HL-60/S4 (cell line): ENCODE data around the gene TLE3.
"Not testable (repeated sequence)": the region's sequence is repeated elsewhere in the genome, so short reads cannot be mapped to it uniquely, and the experiment has no call there.

Experiments
- in situ Hi-C: fragments of 300-500 bp; cut with MboI; formaldehyde crosslinking; loops from 2 replicates; pipeline ENCODE4 v1.14.3; 2022; ENCODE audit warnings: low sequenced_read_pairs

The TLE3 gene

DNA sequence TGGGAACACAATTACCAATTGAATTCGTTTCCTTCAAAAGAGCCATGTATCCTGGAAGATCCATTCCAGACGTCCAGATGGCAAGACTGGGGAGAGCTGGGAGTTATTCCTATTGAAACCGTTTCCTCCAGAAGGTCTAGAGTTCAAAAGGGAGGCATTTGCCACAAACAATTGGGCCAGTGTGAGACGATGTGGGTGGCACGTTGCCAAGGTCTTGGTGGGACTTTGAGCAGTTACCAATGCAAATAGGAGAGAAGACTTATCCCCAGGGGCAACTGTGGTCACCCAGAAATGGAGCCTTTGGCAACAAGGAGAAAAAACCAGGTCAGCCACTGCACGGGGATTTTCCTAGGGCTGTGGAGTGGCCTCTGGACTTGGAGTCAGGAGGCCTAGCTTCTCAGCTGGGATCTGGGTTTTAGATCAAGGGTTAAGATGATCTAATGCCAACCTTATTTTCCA, 29.6 kb upstream of the TLE3 start:
- in situ Hi-C loops = no loop called here

DNA sequence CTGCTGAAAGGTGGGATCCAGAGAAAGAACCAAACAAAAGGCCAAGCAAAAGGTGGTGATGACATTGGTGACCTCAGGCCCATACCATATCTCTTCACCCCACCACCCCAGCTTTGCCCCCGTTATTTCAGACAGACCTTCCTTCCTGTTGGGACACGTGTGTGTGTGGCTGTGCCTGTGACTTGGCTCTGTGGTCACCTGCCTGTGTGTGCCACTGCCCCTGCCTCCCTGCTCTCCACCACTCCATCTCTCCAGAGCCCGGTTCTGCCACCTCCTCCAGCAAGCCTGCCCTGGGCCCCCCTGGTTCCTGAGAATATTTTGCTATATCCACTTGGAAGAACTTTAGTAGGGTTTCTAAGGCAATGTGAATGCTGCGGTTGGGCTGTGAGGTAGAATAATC, 28.6 kb upstream of the TLE3 start:
- in situ Hi-C loops = no loop called here

DNA sequence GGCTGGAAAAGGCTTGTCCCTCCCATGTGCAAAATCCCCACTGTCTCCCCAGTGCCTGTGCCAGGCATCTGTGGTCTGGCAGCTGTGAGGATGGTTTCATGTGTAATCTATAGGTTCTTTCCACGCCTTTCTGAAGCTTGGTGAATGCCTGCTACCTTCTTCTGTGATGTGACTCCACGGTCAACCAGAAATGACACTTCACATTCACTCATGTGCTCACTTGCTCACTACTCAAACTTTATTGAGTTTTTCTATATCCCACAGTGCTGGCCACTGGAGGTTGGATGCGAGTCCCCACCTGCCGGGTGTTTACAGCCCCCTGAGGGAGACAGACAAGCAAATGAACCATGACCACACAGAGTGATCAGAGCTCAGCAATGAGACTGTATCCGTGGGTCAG, 27.9 kb upstream of the TLE3 start:
- in situ Hi-C loops = no loop called here

DNA sequence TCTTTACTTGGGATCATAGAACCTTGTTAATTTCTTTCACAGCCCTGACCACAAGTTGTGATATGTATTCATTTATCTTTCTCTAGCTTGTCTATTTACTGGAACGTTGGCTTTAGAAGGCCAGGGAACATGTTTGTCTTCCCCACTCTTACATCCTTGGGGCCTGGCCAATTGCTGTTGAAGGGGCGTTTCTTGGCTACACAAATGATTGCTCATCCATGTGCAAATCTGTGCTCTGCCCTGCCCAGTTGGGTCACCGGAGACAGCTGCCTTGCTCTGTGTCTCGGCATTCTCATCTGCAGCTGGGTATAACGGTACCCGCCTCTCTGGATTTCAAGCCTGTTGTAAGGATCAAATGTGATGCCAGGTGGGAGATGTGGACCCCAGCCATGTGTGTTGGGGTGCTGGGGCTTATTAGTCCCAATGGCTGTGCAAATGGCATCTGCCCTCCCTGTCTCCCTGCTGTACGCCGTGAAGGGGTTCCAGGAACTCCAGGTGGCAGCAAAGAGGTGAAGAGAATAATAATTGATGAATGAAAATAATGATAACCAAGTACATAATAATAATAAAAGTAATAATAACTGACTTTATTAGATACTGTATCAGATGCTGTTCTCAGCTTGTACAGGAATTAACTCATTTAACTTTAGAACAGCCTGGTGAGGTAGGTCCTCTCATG, 24.0 kb upstream of the TLE3 start:
- in situ Hi-C loops = no loop called here

DNA sequence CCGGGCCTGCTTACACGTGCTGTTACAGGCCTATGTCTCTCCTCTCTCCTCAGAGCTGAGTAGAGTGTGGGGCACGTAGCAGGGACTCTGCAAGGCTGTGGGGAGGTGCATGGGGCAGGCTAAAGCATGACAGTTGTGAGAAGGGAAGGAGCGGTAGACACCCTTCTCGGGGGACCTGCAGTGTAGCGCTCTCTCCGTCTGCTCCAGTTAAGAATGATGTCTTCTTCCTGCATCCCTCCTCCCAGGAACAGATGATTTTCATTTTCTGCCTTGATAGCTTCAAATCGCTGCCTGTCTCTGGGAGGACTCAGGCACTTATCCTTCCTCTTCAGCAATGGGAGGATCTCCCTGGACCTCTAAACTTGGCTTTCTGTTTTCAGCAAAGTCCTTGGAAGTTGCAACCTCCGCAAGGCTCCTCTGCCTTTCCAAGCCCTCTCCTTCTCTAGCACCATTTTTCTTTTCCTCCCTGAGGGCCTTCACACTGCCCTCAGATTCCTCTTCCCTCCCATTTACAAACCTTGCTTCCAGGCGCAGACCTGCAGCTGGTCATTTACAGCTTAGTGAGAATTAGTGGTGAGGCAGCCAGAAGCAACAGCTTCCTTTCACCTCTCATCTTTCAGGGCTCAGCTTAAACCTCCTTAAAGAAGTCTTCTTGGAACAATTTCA, 23.4 kb upstream of the TLE3 start:
- in situ Hi-C loops = no loop called here

DNA sequence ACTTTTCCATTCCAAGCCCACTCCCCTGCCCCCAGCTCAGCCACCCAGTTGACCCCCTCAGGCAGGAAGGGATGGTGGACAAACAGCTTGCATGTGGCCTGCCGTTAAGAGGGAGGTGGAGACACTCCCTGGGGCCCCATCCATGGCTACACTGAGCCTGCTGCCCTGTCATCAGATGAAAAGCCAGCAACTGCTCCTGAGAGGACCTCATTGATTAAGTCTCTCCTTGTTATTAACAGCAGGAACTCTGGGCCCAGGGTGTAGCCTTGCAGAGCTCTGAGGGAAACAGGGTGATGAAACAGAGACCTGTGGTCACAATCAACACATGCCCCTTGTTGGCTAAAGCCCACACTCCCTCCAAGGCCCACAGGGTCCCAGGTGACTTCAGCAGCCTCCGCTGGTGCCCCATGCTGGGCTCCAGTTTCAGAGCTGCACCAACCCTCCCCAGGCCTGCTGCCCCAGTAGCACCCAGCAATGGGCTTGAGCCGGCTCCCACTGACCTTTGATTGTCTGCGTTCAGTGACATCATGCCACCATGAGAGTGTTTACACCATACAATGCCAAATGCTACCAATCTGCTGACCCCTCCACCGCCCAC, 22.3 kb upstream of the TLE3 start:
- in situ Hi-C loops = no loop called here

DNA sequence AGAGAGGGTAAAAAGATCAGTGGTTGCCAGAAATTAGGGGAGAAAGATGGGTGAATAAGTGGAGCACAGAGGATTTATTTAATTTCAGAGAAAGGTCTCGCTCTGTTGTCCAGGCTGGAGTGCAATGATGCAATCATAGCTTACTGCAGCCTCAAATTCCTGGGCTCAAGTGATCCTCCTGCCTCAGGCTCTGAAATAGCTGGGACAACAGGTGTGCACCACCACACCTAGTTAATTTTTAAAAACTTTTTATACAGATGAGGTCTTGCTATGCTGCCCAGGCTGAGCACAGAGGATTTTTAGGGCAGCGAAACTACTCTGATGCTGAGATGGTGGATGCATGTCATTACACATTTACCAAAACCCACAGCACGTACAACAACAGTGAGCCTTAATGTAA, 20.9 kb upstream of the TLE3 start:
- in situ Hi-C loops = no loop called here

DNA sequence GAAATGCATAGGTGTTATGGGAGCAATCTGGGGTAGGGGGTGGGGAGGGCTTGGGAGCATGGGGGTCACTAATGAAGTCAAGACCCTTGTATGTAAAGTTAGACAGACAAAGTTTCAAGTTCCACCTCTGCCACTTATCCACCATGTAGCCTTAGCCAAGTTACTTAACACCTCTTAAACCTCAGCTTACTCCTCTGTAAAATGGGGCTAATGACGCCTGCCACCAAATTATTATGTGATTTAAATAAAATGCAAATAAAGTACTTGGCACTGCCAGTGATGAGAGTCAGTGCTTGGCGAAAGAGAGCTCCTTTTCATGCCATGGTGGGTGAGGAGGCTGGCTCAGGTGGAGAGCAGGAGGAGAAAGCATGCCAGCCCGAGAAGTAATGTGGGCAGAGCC, 18.6 kb upstream of the TLE3 start:
- in situ Hi-C loops = no loop called here

DNA sequence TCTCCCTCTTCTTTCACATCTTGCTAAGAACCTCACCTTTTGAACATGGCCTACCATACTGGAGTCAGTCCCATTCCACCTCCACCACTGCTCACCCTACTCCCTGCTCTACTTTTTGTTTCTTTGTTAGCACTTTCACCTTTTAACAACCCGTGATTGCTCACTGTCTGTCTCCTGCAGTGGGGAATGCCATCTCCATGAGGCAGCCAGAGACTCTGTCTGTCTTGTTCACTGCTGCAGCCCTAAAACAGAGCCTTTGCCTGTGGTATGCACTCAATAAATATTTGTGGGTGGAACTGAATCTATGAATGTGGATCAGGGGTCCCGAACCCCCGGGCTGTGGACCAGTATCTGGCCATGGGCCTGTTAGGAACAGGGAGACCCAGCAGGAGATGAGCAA, 16.5 kb upstream of the TLE3 start:
- in situ Hi-C loops = no loop called here

DNA sequence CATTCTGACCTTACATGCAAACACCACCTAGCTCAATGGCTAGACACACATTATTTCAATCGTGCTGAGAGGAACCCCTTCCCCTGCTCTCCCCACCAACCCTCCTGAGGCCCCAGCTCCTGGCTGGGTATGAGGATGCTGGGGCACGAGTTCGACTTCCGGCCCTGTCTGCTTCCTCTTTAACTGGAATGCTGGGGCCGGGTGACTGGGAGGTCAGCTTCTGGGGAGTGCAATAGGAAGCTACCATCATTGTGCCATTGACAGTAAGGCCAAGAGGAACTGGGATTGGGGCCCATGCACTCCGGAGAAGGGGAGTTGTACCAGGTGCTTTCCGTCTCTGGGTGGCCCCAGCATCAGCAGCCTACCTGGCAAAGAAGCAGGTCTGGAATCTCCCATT, 15.6 kb upstream of the TLE3 start:
- in situ Hi-C loops = no loop called here

DNA sequence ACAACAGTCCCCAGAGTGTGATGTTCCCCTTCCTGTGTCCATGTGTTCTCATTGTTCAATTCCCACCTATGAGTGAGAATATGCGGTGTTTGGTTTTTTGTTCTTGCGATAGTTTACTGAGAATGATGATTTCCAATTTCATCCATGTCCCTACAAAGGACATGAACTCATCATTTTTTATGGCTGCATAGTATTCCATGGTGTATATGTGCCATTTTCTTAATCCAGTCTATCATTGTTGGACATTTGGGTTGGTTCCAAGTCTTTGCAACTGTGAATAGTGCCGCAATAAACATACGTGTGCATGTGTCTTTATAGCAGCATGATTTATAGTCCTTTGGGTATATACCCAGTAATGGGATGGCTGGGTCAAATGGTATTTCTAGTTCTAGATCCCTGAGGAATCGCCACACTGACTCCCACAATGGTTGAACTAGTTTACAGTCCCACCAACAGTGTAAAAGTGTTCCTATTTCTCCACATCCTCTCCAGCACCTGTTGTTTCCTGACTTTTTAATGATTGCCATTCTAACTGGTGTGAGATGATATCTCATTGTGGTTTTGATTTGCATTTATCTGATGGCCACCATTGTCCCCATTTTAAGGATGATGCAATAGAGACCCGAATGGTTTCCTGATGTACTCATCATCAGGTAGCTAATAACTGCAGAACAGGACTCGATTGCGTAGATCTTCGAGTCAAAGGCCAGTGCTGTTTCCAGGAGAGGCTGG, 15.0 kb upstream of the TLE3 start:
- in situ Hi-C loops = not testable (repeated sequence)

DNA sequence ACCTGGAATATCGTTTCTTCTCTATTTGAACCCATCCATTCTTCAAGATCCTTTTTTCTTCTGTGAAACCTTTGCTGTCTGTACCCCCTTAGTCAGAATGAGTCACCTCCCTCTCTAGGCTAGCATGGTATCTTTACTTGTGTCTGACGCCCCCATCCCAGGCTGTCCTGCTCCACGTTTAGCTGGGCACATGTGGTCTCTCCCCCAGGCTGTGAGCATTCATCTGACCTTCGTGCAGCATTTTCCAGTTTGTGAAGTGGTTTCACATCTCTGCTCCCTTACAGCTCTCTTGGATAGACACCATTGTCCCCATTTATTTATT, 14.3 kb upstream of the TLE3 start:
- in situ Hi-C loops = no loop called here

DNA sequence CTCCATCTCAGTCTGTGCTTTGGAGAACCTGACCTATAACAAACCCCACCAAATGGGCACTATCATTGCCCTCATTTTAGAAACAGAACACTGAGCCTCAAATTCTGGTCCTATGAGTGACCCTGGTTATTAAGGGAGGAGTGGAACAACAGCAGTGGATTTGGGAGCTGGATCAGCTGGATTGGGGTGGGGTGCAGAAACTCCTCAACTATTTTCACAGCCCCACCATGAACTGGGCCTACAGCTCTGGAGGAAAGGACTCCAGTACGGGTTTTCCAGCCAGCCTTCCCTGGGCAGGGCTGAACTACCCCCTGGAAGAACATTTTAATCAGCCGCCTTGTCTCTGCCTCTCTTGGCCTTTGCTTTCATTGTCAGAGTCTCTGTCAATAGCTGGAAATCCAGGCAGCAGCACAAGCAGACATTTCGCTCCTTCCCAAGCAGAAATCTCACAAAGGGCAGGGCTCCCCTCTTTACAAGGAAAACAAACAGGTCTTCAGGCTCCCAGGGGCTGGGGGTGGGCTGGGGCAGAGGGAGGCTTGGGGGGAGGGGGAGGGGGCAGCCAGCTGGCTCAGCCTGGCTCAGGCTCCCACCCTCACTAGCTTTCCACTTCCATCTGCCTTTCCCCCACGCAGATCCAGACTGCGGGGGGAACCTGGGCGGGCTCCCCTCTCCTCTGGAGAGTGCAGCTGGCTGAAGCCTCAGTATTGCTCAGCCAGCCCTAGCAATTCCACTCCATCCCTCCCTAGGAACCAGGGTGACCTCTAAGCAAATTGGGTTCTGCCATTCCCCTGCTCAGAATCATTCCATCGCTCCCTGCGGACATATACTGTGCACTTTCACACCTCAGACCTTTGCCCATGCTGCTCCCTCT, 13.7 kb upstream of the TLE3 start:
- in situ Hi-C loops = no loop called here

DNA sequence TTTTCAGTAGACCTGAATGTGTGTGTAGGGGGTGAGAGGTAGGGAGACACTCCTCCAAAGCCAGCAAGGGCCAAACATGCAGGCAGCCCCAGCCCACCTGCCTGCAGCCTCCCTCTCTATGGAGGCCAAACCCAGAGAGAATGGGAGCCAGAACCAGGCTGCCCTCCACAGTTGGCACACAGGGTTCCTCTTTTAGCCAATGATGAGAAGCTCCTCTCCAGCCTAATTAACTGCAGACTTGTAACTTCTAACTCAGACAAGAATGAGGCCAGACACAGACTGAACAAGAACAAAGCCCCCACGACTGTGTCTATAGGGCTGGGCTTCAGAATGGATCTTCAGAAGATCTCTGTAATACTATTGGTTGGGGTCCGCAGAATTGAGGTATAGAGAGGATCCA, 12.3 kb upstream of the TLE3 start:
- in situ Hi-C loops = no loop called here

DNA sequence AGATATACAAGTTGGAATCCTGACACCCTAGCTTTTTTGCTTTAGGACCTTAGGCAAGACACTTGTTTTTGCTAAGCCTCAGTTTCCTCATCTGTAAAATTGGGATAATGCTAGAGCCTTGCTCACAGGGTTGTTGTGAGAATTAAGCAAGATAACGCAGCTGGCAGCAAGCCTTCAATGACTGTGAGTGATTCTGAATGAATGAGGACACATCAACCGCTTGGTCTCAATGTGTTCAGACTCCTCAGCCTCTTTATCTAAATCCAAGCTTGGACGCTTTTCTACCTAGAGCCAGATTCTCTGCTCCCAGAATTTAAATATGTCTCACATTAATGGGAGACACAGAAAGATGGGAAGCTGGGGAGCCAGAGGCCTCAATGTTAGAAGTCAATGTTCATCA, 11.8 kb upstream of the TLE3 start:
- in situ Hi-C loops = no loop called here

DNA sequence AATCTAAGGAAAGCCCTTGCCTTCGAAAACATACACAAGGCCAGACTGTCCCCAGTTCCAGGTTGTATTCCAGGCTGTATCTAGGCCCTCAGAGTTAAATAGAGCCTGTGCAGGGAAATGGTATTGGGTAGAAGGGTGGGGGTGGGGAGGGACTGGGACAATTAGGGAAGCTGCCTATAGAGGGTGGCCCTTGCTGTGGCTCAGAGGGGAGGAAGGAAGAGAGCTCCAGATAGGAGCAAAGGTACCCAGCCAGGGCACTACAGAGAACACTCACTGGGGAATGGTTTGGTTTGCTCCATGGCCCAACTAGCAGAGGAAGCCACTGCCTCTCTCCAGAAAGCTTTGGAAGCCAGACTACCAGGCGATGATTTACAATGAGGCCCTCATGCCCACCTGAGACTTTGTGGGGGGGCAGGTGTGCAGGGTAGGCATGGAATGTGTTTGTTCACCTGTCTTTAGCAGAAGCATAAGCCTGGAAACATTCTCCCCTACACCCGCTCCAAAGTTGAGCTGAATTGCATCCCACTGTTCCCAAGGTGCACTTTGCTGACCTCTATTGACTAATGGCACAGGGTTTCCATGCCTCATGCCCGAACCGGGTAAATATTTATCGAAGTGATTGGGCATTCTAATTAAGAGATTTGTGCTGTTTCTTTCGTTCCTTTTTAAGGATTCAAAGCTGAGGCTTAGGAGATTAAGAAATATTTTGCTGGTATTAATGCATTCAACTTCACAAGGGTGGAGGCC, 6.3 kb upstream of the TLE3 start:
- in situ Hi-C loops = no loop called here

DNA sequence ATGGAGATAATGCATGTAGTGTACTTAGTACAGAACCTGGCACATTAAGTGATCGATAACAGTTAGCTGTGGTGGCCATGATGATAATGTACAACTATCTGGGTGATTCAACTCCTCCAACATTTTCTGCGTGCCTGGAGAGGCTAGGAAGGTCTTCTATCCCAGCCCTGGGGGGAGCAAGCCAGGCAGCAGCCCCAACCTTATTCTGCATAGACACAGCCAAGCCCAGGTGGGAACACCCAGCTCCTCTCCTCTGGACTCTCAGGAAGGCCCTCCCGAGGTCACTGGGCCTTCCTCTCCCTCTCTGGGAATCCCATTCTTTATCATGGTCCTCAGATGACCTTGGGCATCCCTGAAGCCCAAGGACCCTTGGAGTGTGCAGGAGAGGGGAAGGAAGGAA, 5.1 kb upstream of the TLE3 start:
- in situ Hi-C loops = no loop called here

DNA sequence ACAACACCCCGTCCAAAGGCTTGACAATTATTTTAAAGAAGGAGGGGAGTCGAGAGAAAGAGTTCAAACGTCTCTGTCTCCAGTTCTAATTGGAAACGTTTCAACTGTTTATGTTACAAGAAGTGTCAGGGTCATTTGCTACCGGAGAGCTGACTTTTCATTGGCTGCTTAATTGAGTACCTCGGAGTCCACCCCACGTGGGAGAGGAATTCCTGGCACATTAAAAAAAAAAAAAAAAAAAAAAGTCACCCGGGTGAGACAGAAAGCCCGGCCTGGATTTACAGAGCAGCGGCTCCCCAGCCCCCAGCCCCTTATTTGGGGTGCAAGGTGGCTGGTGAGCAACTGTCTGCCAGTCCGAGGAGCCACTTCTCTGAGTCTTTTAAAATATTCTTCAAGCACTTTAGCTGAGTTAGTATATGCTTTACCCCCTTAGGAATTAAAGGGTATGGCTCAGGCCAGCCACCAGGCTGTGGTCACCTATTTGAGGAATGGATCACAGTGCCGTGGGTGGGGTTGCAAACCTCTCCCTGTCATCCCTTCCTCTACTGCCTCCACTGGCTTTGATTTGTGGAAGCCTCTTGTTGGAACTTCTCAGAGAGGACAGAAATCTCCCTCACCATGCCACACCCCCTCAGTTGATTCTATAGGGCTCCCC, 3.9 kb upstream of the TLE3 start:
- in situ Hi-C loops = no loop called here

DNA sequence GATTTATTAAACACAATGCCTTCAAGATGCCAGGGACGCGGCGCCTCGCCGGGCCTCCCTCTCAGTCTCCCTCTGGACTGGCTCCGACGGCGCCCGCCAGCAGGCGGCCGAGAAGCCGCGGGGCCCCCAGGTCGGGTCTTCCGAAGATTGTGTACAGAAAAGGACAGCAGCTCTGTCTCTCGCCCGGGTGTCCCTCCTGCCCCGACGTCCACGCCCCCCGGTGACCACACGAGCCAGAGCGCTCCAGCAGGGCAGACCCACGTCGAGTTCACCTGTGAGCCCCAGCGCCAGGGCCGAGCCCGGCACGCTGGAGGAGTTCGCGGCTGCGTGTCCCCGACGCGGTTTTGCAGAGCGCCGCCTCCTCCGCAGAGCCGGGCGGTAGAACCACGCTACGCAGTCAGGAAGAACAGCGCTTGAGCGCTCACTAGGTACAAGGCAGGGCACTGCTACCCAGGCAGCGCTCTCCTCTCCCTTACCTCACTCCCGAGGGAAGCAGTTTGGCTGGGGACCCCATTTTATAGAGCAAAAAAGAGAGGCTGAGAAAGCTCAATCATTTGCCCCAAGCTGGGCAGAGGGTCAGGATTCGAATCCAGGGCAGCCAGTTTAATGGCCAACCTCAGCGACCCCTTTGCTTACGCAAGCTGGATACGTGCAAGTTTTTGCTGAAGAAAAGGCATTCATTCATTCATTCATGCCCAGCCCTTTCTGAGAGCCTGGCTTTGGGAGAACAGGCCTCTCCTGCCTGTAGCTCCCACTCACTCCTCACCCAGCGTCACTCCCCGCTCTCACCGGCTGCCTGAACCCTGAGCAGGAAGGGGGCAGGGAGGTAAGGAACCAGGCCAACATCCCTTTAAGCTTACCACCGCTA, 3.0 kb upstream of the TLE3 start:
- in situ Hi-C loops = no loop called here
